NCI-H187 (cell line): ENCODE results near the gene MMP28.
A peak's percentile ranks its signal among the peaks of the same experiment; 100 is the strongest.

ENCODE experiments used
- DNase-seq, 2 experiments: peaks; one replicate each; lab custom pipeline; 2025; lab: John Stamatoyannopoulos, UW

MMP28 gene

DNA sequence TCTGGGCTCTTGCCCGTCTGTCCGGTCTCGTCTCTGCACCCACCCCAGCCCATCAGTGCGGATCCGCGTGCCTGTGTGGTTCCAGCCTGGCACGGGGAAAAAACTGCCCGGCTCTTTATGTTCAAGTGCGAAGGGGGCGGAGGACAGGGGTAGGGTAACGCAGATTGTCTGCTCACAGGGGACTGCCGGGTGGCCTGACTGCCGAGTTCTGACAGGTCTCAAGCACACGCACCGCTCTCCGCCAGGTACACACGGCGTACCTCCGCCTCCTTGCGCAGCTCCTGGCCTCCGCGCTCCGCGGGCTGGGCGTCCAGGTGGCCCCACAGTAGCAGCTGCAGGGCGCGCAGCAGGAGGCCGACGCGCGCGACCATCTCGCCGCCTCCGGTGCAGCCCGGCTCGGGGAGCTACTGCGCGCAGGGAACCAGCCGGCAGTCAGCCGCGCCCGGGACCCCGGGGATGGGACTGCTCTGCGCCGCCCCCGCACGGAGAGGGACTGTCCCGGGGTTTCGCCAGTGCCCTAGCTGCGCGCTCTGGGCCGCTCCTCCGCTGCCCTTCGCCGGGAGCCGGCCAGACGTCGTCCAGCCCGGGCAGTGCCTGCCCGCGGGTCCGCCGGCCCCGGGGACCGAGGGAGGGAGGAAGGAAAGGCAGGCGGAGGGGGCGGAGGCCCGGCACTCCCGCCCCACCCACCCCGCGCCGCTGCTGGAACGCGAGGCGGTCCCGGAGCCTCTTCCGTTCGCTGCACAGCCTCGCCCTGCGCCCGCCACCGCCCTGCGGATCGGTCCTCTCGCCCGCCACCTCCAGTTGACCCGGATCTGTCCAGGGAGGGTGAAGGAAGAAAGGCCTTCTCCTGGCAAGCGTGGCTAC is at the start of gene MMP28:
TSS of gene MMP28 (minus strand) at position 635 of the 864 bp plus-strand sequence. CDS start at position 371, 264 bp downstream.
- DNase-seq: peak in 1 of 2 experiments; percentile 14

- no peak for DNase-seq
These were observed 49.1 kb upstream of the MMP28 start for GRCh38 chr17:35844547-35844946.

GRCh38 chr17:35843698-35844097 is 48.3 kb upstream of the MMP28 start:
- DNase-seq: no peak

GRCh38 chr17:35842239-35842638 is 46.8 kb upstream of the MMP28 start:
- DNase-seq: no peak

- DNase-seq: no peak
These were observed 46.1 kb upstream of the MMP28 start for GRCh38 chr17:35841505-35841904.

- no peak for DNase-seq
These were observed 45.7 kb upstream of the MMP28 start for GRCh38 chr17:35841101-35841500.

DNA sequence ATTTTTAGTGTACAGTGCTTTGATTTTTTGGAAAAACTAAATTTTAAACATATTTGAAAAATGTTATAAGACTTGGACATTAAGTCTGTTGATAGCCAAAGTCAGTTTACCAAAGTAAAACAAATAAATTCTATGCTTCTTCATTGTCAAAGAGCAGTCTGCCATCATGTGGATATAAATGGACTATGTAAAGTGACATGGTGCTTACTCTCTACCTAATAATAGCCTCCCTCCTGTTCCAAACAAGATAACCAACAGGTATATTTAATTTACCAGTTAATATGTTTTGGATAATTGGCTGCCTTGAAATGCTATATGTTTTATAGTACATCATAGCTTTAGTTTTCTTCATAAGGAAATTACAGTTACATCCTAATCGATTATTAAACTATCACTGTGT is 29.8 kb upstream of the MMP28 start:
- DNase-seq: no peak

GRCh38 chr17:35821308-35821707 is 25.9 kb upstream of the MMP28 start:
- no peak for DNase-seq

- no peak for DNase-seq
These were observed 24.0 kb upstream of the MMP28 start for GRCh38 chr17:35819455-35819854.

GRCh38 chr17:35817196-35817595 is 21.8 kb upstream of the MMP28 start:
- DNase-seq: no peak

- no peak for DNase-seq
These were observed 21.3 kb upstream of the MMP28 start for GRCh38 chr17:35816723-35817122.

GRCh38 chr17:35812456-35812855 is 17.0 kb upstream of the MMP28 start:
- no peak for DNase-seq

DNA sequence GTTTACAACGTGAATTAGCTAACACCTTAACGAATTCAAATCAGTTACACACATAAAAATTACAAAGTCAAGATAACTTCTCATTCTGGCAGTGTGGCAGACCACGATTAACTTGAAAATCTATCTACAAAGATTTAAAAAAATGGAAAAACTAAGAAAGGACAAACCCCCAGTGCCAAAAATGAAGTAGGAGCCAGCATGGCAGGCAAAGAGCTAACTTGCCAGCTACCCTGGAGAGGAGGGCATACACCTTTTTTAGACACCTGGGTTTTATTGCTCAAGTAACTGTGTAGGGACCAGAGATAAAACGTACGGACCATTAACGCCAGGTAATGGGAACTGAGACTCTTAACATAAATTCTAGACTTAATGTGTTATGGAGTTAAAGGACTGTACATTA is 16.3 kb upstream of the MMP28 start:
- DNase-seq: no peak

GRCh38 chr17:35809855-35810461 is 14.5 kb upstream of the MMP28 start:
- no peak for DNase-seq

GRCh38 chr17:35808962-35809854 is 13.8 kb upstream of the MMP28 start, which contains the start of gene TAF15:
TSS of gene TAF15 (plus strand) at chr17:35809484. CDS start at chr17:35809570, 86 bp downstream.
- peak; percentile 86 to 93 for DNase-seq

DNA sequence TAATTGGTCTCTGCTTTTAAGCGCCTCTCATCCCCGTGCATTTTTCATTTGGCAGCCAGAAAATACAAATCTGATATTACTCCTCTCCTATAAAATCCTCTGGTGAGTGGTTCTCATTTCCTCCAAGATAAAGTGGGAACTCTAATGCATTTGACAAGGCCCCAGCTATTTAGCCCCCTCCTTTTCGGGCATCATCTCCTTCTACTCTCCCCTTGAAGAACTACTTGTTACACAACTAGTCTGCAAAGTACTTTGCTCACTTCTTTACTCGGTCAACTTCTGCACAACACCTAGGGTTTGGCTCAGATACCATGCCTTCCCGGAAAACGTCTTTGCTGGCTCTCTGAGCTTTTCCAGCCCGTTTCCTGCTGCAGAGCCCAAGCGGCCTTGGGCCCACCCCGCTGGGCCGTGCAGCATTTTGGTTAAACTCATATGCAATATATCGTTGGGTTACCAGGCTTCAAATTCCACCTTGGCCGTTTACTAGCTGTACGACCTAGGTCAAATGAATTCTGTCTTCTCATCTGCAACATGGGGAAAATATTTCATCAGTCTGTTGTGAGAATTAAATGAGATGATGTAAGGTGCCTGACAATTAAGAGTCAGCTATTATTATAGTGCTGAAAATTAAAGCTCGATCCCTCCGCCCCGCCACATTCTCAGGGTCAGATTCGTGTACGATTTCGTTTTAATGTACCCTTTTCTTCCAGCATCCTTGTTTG is 13.0 kb upstream of the MMP28 start:
- DNase-seq: no peak

- no peak for DNase-seq
These were observed 12.1 kb upstream of the MMP28 start for GRCh38 chr17:35807371-35808144.

DNA sequence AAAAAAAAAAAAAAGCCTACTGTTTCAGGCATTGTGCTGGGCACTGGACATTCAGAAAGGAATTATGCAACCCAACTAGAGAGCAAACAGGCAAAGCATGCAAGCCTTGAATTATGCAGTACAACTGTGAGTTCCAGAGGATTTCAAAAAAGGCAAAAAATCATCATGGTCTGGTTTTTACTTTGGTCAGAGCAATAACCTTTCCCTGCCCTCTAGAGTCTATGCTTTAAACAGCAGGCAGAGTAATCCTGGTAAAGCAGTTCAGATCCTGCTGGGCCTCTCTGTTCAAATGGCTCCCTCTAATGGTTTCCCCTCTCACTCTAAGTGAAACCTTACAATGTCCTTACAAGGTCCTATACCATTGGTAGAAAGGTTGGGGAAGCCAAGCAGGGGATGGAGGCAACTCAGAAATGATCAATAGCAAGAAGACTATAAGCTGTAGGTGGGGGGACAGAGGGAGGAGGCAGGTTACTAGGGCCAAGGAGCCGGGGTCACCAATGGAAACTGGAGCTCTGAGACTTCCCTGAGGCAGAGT is 9.3 kb upstream of the MMP28 start:
- DNase-seq: peak in 1 of 2 experiments; percentile 12

DNA sequence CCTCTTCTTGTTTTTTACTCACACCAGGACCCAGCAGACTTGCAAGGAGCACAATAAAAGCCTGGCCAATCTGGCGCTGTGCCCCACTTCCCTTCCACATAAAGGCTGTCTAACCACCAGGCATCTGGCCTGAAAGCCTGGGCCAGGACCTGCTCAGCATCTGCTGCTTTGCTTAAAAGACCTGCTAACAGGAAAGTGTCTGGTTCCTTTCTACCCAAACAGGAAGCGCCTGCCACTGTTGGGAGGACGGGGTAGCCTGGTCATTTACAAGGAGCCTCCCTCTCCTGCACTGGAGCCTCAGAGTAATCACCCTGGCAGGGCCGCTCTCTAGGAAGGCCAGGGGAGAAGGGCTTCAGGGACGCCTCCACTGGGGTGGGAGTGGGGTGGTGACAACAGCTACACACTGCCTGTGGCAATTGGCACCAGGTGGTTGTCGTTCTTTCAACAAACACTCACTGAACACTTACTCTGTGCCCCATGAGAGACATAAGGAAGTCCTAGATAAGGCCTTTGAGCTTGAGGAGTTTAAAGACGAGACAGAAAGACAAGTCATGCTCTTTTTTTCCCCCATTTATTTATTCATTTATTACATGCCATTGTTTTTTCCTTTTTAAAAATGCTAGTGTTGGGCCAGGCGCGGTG is 6.3 kb upstream of the MMP28 start:
- no peak for DNase-seq

DNA sequence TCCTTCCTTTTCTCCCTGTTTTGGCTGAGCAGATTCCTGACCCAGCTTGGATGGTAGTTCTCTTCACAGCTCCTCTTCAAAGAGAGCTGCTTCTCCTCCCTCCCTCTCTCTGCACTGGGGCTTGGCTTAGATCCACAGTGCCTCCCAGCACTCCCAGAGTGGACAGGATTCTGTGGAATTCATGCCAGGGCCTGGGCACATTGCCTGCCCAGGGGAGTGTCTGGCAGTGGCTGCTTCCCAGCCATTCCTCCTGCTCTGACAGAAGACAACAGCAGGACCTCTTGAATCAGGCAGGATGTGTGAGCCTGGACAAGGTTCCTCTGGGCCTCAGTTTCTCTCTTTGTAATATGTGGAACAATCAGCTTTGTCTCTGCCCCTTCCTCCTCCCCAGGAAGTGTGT is 4.5 kb upstream of the MMP28 start:
- DNase-seq: no peak
